NCI-H128 (cell line): ENCODE measurements around the gene MTHFD1L.

ENCODE experiments used
- DNase-seq: peaks from one replicate; lab custom pipeline; 2025; ENCODE audit not compliant: unreplicated experiment; lab: John Stamatoyannopoulos, UW

Gene MTHFD1L

DNA sequence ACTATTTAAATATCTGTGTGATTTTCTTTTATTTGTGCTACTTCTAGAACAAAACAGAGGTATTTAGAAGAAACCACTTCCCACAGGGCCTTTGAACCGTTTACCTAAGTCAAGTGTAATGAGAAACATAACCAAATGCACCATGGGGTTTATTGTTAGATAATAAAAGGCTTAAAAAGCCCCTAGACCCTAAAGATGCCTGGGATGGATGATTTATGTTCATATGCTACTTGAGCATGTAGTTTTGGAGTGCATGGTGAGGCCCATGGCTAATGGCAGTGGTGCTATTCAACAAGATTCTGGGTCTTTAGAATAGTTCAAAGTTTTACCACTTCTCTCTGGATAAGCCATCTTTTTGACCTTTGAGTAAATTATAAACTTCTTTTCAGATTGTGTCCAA lies 65.9 kb downstream of the MTHFD1L start:
- no peak for DNase-seq

DNA sequence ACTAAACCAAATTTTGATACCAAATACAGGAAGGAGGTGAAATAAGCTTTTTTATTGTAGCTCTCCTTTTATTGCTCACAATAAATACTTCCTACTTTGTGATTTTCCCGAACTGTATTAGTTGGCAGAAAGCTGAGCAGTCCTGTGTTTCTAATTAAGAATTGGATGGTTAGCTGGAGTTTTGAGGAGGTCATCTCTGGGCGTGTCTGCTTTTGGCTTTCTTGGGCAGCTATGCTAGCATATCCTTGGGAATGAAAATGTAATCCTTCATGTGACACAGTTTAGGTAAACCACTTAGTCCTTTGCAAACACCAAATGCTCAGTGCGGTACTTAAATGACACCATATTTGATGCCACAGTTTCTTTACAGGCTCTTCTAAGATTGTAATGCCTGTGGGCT lies 67.5 kb downstream of the MTHFD1L start:
- DNase-seq = no peak

DNA sequence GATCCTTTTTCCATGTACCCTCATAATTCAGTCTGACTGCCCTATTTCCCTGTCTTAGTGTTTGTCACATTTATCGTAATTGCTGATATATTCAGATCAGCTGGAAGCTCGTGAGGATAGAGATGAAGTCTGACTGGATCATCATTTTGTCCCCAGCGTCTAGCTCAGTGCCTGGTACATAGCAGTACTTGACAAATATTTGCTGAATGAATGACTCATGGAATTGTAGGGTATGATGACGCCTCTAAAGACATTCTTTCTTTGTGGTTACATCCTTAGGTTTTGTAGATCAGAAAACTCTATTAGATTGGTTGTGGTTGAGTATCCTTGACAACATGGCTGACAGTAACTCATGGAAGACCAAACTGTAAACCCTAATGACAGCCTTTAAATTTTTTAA lies 68.9 kb downstream of the MTHFD1L start:
- DNase-seq = no peak

- DNase-seq = no peak
These were observed 70.6 kb downstream of the MTHFD1L start for GRCh38 chr6:150936021-150936555.

- no peak for DNase-seq
These were observed 71.8 kb downstream of the MTHFD1L start for GRCh38 chr6:150937132-150937906.

DNA sequence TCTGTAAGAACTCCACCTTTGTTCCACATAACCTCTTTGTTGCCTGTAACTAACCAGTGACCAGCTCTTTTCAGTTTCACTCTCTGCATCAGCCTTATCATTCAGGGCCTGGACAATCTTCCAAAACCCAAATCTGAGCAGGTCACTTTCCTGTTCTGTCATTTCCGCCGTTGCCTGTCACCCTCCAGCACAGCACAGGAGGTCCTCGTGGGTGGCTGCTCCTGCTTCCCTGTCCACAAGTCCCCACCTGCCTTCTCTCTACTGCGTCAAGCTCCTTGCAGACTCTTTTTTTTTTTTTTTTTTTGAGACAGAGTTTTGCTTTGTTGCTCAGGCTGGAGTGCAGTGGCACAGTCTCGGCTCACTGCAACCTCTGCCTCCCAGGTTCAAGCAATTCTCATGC lies 73.9 kb downstream of the MTHFD1L start:
- no peak for DNase-seq

DNA sequence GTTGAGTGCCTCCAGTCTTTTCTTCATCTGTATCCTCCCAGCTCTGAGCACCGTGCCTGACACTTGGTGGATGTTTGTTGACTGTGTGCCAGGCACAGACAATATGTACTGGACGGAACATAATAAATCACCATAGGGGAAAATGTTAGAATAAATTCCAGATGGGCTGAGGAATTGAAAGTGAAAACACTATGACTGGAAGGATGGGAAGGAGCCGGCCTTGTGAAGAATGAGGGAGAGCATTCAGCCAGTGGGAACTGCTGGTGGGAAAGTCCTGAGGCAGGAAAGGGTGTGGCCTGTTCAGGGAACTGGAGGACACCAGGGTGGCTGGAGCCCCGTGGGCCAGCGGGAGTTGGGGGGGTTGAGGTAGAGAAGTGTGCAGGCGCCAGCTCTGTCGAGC lies 75.4 kb downstream of the MTHFD1L start:
- no peak for DNase-seq

- no peak for DNase-seq
These were observed 84.0 kb downstream of the MTHFD1L start for GRCh38 chr6:150949526-150949925.

GRCh38 chr6:150953851-150954250 lies 88.3 kb downstream of the MTHFD1L start:
- DNase-seq = no peak

DNA sequence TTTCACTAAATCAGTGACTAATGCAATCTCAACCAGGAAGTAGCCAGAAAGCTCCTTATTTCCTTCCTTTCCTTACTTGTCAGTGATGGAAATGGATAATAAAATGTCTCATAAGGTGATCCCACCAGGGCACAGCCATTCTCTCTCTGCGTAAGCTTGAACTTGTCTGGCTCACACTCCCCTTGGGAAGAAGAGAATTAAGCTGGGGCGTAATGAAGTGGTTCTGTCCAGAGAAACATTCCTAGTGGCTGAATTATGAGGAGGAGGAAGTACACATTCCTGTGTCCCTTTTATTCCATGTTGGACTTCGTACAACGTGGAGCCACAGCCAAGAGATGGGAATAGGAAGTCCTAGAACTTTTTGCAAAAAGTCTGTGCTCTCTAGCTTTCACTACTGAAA lies 93.7 kb downstream of the MTHFD1L start:
- DNase-seq = no peak

DNA sequence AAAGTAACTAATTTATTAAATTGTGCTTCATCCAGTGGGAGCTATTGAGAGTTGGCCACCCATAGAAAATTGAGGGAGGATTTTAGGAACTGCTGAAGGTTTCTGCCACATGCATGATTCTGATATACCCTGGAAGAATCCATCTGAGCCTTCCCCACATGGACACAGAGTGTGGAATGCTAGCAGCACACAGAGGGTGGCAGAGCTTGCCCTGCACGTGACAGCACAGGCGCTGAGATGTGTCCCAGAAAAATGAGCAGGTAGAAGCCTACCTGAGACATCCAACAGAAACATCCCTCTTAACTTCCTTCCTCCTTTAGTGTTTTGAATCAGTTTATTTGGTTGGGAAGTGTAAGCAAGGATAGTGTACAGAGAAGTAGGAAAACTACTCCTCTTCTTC lies 96.9 kb downstream of the MTHFD1L start:
- DNase-seq = no peak

DNA sequence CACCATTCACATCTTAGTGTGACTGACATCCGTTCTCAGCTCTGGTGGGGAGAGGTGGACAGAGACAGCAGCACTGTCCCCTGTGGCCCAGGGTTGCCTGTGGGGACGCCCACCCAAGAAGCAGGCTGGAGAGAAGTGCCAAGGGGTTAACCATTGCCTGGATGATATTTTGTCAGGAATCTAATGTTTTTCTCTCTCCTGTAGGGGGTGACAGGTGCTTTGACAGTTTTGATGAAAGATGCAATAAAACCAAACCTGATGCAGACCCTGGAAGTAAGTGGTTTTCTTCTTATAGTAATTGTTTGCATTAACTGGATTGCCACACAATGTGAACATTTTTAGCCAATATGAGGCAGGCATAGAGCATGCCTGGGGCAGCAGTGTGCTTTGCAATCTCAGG lies 99.3 kb downstream of the MTHFD1L start:
- DNase-seq = no peak

DNA sequence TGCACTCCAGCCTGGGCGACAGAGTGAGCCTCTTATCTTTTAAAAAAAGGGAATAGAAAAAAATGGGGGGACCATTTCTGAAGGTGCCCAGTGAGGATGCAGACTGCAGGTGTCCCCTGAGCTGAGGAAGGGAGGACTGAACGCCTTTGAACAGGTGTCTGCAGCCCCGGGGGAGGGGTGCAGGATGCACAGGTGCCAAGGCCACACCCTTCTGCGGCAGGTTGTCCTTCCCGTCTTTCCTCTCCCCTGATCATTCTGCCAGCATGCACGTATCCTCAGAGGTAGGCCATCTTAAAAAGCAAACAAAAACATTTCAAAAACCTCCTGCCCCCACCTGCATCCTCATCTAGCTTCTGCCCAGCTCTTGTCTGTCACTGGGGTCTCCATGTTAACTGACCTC lies 101.3 kb downstream of the MTHFD1L start:
- DNase-seq = no peak

DNA sequence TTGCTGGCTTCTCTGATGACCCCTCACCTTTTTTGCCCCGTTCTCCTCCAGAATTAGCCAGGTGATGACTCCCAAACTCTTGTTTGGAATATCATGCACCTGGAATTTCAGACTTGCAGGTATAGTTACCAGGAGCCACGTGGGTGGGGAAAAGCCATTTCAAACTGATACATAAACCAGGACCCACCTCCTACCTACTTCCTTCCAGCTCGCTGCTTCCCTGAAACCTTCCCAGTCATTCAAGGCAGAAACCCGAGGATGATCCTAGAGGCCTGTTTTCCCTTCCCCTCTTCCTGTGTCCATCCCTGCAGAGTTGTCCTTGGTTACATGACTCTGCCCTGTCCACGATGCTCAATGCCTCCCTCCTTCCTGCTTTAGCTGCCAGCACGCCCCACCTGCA lies 101.9 kb downstream of the MTHFD1L start:
- no peak for DNase-seq

GRCh38 chr6:150967910-150968309 lies 102.4 kb downstream of the MTHFD1L start:
- DNase-seq = no peak

DNA sequence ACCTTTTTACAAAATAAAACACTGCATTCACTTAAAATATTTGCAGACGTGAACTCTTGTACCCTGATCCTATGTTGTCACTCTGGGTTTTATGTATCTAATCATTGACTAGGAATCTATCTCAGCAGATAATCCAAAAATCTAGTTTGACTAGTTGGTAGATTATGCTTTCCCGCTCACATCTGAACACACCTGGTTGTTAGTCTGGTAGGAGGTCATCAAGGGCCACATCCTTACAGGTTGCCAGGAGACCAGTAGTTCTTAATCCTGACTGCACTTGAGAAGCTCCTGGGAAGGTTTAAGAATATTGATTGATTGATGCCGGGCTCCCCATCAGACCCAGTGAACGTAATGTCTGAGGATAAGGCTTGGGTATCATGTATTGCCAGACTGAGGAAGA lies 104.4 kb downstream of the MTHFD1L start:
- DNase-seq = no peak

GRCh38 chr6:150971219-150971618 lies 105.7 kb downstream of the MTHFD1L start:
- no peak for DNase-seq

GRCh38 chr6:150975136-150975535 lies 109.6 kb downstream of the MTHFD1L start:
- no peak for DNase-seq

- DNase-seq = no peak
These were observed 111.8 kb downstream of the MTHFD1L start for GRCh38 chr6:150977281-150977680.

GRCh38 chr6:150978624-150979023 lies 113.1 kb downstream of the MTHFD1L start:
- DNase-seq = no peak

DNA sequence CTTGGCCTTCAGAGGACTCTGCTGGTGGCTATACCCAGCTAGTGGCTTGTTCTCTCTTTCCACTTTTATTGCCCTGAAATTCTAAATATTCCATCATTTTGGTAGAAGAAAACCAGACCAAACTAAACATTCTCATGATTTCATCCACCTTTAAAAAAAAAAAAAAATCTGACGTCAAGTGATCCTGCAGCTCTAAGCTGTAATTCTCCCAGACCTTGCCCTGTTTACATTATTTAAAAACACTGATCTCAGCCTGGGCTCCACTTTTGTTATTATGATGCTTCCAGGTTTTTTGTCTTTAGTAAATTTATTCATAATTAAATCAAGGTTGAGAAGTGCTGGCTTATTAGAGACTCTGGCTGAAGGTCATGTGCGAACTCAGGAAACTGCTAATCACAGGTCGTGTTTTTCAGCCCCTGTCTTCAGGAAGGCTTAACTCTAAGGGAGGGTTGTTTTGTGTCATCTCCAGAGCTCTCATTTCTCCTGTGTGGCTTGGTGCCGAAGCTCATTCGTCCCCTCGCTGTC lies 114.4 kb downstream of the MTHFD1L start:
- DNase-seq = no peak

GRCh38 chr6:150981095-150981494 lies 115.6 kb downstream of the MTHFD1L start:
- no peak for DNase-seq

GRCh38 chr6:150981669-150982068 lies 116.2 kb downstream of the MTHFD1L start:
- no peak for DNase-seq
